Spleen (tissue), 7 donors: ENCODE results near the gene DUS1L.

Experiments used
- CTCF ChIP-seq, 11 experiments: fragments of 200-600 bp in 7 of 11; fragments of 450-650 bp in 4 of 11; sonication (generic) in 4 of 11; IDR thresholded peaks in 8 of 11; conservative IDR thresholded peaks in 3 of 11; 1 replicate in 7 of 11; 2 replicates in 4 of 11; pipeline versions ENCODE4 v1.4.0 to v1.8.0; 2016 to 2021; ENCODE audit warnings: antibody characterized with exemption in 11 of 11, inconsistent platforms in 4 of 11, mild to moderate bottlenecking in 1 of 11
- POLR2A ChIP-seq, 3 donors: fragments of 450-650 bp; IDR thresholded peaks; one replicate each; pipeline ENCODE4 v1.5.1; 2017; ENCODE audit warnings: antibody characterized with exemption in 3 of 3, mild to moderate bottlenecking in 1 of 3
- POLR2AphosphoS5 ChIP-seq, 3 donors: sonication (generic); formaldehyde crosslinking; IDR thresholded peaks; one replicate each; pipeline ENCODE4 v1.5.1; 2017; ENCODE audit warnings: antibody characterized with exemption in 3 of 3
- donor health status: DM: no; HTN: no; CAD: no; lungs with moderate emphysema.
- donor health status: DM: no; HTN: no; CAD: no.
- donor health status: DM: no; HTN: no; CAD: no.

- TF ChIP-seq CTCF (IDR thresholded peaks at IDR 0.05 in 8 of 11, conservative IDR thresholded peaks at IDR 0.05 in 3 of 11) (no peak), POLR2A (IDR thresholded peaks at IDR 0.05) (no peak), POLR2AphosphoS5 (IDR thresholded peaks at IDR 0.05) (peak in 1 of 3 donors; percentile 16)
These were observed 17.6 kb downstream of the DUS1L start for GRCh38 chr17:82047914-82048570.
